Esophagus squamous epithelium (tissue), 5 donors: ENCODE results near the gene NUDCD3. TPM values are rescaled to one million over a fixed set of nuclear protein-coding genes. Genes with fewer than 3 reads are reported as not detected.

Experiments
- DNase-seq: peaks from one replicate; lab custom pipeline; 2025; lab: John Stamatoyannopoulos, UW
- H3K27ac ChIP-seq, 4 donors: fragments of 200-600 bp; sonication (generic); one replicate each; pipeline ENCODE4 v1.5.1; 2016 to 2019; ENCODE audit warnings: mild to moderate bottlenecking in 1 of 4
- H3K27me3 ChIP-seq, 4 donors: fragments of 200-600 bp; sonication (generic); 1 replicate in 3 of 4; 2 replicates in 1 of 4; pipeline versions ENCODE4 v1.5.1 to v1.6.0; 2017 to 2021; ENCODE audit warnings: antibody characterized with exemption in 1 of 4
- H3K36me3 ChIP-seq, 3 donors: fragments of 200-600 bp; sonication (generic); one replicate each; pipeline ENCODE4 v1.5.1; 2016 to 2019
- H3K4me1 ChIP-seq, 3 donors: fragments of 200-600 bp; sonication (generic); one replicate each; pipeline ENCODE4 v1.5.1; 2017 to 2019
- H3K4me3 ChIP-seq, 4 donors: fragments of 200-600 bp; sonication (generic); 1 replicate in 3 of 4; 2 replicates in 1 of 4; pipeline ENCODE4 v1.5.1; 2016 to 2019; ENCODE audit warnings: mild to moderate bottlenecking in 2 of 4, moderate library complexity in 1 of 4
- H3K9me3 ChIP-seq, 3 donors: fragments of 200-600 bp; sonication (generic); one replicate each; pipeline ENCODE4 v1.5.1; 2016 to 2019
- CTCF ChIP-seq, 6 experiments: fragments of 450-650 bp in 4 of 6; fragments of 200-600 bp in 2 of 6; sonication (generic) in 2 of 6; IDR thresholded peaks; one replicate each; pipeline ENCODE4 v1.5.1; 2016 to 2019; ENCODE audit warnings: antibody characterized with exemption in 6 of 6, mild to moderate bottlenecking in 4 of 6, moderate library complexity in 4 of 6
- POLR2A ChIP-seq, 4 donors: fragments of 450-650 bp; IDR thresholded peaks; one replicate each; pipeline ENCODE4 v1.6.1; 2017; ENCODE audit warnings: antibody characterized with exemption in 4 of 4, mild to moderate bottlenecking in 4 of 4, moderate library complexity in 3 of 4
- WGBS, 2 donors: methylation state at CpG; one replicate each; pipeline ENCODE4 v1.1.5; 2018; 5-methylcytosine and 5-hydroxymethylcytosine counted together
- intact Hi-C: fragments of 100-400 bp; cut with DNase I; formaldehyde crosslinking; loops from one replicate; pipeline ENCODE4 v1.15.0; 2022
- total RNA-seq, 4 donors: library from RNA; depleted of rRNA; stranded (reverse); fragments of >200 nt; gene quantifications; one replicate each; pipeline ENCODE4 v1.1.0, GENCODE V29; 2016
- donor health status: DM: yes; HTN: yes; CAD: no.

Gene NUDCD3
- total RNA-seq, 4 donors from 2014 or later: 33.5 to 54.0 (median 47.0) TPM

GRCh38 chr7:44496385-44496784 lies 5.9 kb upstream of the NUDCD3 start:
- intact Hi-C loops: no loop called here
- Histone ChIP-seq H3K4me3 (no peak overlapping the region), H3K9me3 (no peaks in the 10 kb centered on the region), H3K4me1 (peaks cover 0 to 13% (median 0%) of the 10 kb centered on the region in 3 donors), H3K36me3 (no peaks in the 10 kb centered on the region), H3K27ac (no peak overlapping the region), H3K27me3 (peaks cover 0 to 11% (median 0%) of the 10 kb centered on the region in 4 donors)
- 85 to 92% methylated on average over 1 of the region's 1 CpG for WGBS, 2 donors
- DNase-seq: no peak
- TF ChIP-seq CTCF (IDR thresholded peaks at IDR 0.05) (no peak), POLR2A (IDR thresholded peaks at IDR 0.05) (no peak)

- intact Hi-C loops: no loop called here
- H3K27me3 ChIP-seq: peaks cover 0 to 11% (median 0%) of the 10 kb centered on the region in 4 donors
- no peak overlapping the region for H3K4me3 ChIP-seq
- no peak for DNase-seq
- WGBS, 2 donors: 79 to 84% methylated on average over 2 of the region's 2 CpGs
- H3K4me1 ChIP-seq: peaks cover 0 to 18% (median 0%) of the 10 kb centered on the region in 3 donors
- TF ChIP-seq POLR2A (IDR thresholded peaks at IDR 0.05) (no peak), CTCF (IDR thresholded peaks at IDR 0.05) (no peak)
- no peak overlapping the region for H3K27ac ChIP-seq
- no peaks in the 10 kb centered on the region for H3K36me3 ChIP-seq
- H3K9me3 ChIP-seq: no peaks in the 10 kb centered on the region
Observed at GRCh38 chr7:44494960-44495359, 4.5 kb upstream of the NUDCD3 start.

- Histone ChIP-seq H3K9me3 (no peaks in the 10 kb centered on the region), H3K4me1 (peaks cover 6 to 40% (median 31%) of the 10 kb centered on the region in 3 donors), H3K27ac (peak overlapping the region; percentile 94 to 99 (median 97)), H3K36me3 (no peaks in the 10 kb centered on the region), H3K4me3 (peak overlapping the region; percentile 60 to 85 (median 77)), H3K27me3 (peaks cover 0 to 11% (median 0%) of the 10 kb centered on the region in 4 donors)
- WGBS, 2 donors: 6 to 9% methylated on average over 3 of the region's 3 CpGs
- intact Hi-C loops: no loop called here
- TF ChIP-seq CTCF (IDR thresholded peaks at IDR 0.05) (no peak), POLR2A (IDR thresholded peaks at IDR 0.05) (no peak)
- no peak for DNase-seq
Observed at GRCh38 chr7:44491229-44491628, 771 bp upstream of the NUDCD3 start.

GRCh38 chr7:44489955-44490350 lies 505 bp downstream of the NUDCD3 start:
- Histone ChIP-seq H3K27ac (peak overlapping the region; percentile 94 to 99 (median 97)), H3K4me3 (peak overlapping the region; percentile 60 to 85 (median 77)), H3K27me3 (peaks cover 0 to 11% (median 0%) of the 10 kb centered on the region in 4 donors), H3K9me3 (no peaks in the 10 kb centered on the region), H3K4me1 (peaks cover 6 to 53% (median 31%) of the 10 kb centered on the region in 3 donors), H3K36me3 (peaks cover 0 to 3% (median under 1%) of the 10 kb centered on the region in 3 donors)
- intact Hi-C loops: loop anchor here (5.0 kb wide), 1 partner anchor 77 kb away; no protein-coding TSS in a partner anchor
- TF ChIP-seq CTCF (IDR thresholded peaks at IDR 0.05): no peak
- no peak for TF ChIP-seq POLR2A (IDR thresholded peaks at IDR 0.05)
- WGBS, 2 donors: 0% methylated on average over 4 to 10 of the region's 19 CpGs
- DNase-seq: no peak

- peak overlapping the region in 2 of 4 donors; percentile 96 to 99 for H3K27ac ChIP-seq
- H3K36me3 ChIP-seq: peaks cover 7 to 13% (median 10%) of the 10 kb centered on the region in 3 donors
- H3K4me3 ChIP-seq: peak overlapping the region; percentile 60 to 85 (median 77)
- H3K9me3 ChIP-seq: no peaks in the 10 kb centered on the region
- DNase-seq: no peak
- TF ChIP-seq CTCF (IDR thresholded peaks at IDR 0.05) (no peak), POLR2A (IDR thresholded peaks at IDR 0.05) (no peak)
- peaks cover 0 to 6% (median 0%) of the 10 kb centered on the region in 4 donors for H3K27me3 ChIP-seq
- WGBS, 2 donors: 85 to 88% methylated on average over 3 of the region's 3 CpGs
- H3K4me1 ChIP-seq: peaks cover 6 to 58% (median 31%) of the 10 kb centered on the region in 3 donors
- intact Hi-C loops: loop anchor here (5.0 kb wide), 1 partner anchor 78 kb away; no protein-coding TSS in a partner anchor
Observed at GRCh38 chr7:44488955-44489354, 1.5 kb downstream of the NUDCD3 start.
